Left kidney (tissue), 2 donors: ENCODE results near the gene C17orf113. TPM values are rescaled to one million over a fixed set of nuclear protein-coding genes. Genes with fewer than 3 reads are reported as not detected.
A peak's percentile ranks its signal among the peaks of the same experiment; 100 is the strongest.
"Not testable (repeated sequence)": the region's sequence is repeated elsewhere in the genome, so short reads cannot be mapped to it uniquely, and the experiment has no call there.

Source experiments
- DNase-seq: peaks from one replicate; pipeline ENCODE4 v3.0.0-alpha.2; 2013
- polyA plus RNA-seq: library from polyadenylated mRNA; unstranded; fragments of 120-200 nt; gene quantifications from one replicate; pipeline ENCODE4 v1.2.1, GENCODE V29; 2013; ENCODE audit not compliant: insufficient read length

Gene C17orf113
- polyA plus RNA-seq, 1 donor: 4.7 TPM

DNA sequence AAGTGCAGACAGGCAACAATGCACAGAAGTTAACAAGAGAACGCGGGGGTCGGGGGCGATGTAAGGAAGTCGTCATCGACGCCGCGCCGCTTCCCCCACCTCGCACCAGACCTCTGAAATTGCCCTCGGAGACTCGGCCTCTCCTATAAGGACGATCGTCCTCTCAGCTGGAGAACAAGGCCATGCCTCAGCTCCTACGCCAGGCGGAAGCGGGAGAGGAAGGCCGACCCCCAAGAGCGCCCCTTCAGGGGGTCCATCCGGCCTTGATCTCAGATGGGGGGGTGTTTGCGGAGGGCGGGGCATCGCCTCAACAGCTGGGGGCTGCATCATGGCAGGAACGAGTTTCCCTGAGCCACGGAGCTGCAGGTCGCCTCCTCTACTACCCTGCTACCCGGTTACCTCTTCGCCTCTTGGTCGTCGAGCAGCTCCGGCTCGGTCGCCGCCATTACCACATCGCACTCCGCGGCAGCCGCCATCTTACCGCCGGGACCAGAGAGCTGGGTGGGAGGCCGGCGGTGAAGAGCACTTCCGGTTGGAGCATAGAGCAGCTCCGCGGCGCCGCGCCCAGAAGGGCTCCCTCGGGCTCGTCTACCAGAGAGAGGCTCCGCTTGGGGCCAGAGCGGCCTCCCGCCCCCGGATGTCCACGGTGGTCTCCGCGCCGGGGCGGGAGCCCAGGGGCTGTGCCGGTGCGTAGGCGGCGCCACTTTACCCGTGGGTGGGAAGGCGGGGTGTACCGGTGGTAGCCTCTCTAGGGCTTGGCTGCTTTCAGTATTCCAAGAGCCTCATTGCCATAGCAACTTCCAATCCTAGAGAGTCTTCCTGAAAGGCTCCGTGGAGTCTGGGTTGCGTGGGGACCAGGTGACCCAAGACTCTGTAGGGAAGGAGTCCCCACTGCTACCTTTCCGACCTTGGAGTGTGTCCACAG lies 33.2 kb downstream of the C17orf113 start, which contains the start of gene DNAJC7:
TSS of gene DNAJC7 (minus strand) at position 499 of the 925 bp plus-strand sequence. CDS start at position 476, 23 bp downstream.
- DNase-seq: peak; percentile 90

DNA sequence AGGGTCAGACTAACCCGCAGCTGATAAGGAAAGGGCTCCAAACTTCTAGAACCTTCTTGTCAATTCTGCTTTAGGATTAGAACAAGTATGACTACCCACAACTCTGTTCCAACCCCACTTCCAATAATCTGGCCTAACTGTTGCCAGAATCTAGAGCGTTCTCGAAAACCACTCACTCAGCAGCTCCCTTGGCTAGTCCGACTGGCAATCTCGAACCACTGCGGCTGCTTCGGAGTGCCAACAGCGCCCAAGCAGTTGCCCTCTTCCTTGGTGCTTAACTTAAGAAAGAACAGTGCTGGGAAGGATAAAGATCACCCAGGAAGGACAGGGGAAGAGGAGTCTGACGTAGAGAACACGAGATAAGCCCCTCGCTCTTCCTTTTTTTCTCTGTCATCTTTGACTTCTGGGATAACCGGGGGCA lies 34.0 kb downstream of the C17orf113 start:
- DNase-seq: no peak

GRCh38 chr17:42013740-42014139 lies 36.7 kb downstream of the C17orf113 start:
- DNase-seq: not testable (repeated sequence)

- not testable (repeated sequence) for DNase-seq
Measured at GRCh38 chr17:42012363-42012762, 38.0 kb downstream of the C17orf113 start.

- DNase-seq: no peak
Measured at GRCh38 chr17:42010898-42011516, 39.4 kb downstream of the C17orf113 start.

DNA sequence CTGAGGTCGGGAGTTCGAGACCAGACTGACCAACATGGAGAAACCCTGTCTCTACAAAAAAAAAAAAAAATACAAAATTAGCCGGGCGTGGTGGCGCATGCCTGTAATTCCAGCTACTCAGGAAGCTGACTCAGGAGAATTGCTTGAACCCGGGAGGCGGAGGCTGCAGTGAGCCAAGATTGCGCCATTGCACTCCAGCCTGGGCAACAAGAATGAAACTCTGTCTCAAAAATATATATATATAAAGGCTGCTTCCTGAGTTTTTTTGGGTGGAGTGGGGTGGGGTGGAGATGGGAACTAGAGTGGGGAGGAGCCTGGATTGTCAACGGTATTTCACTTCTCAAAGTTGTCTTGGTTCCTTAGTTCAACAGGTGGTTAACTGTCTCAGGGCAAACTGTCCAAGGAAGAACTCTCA lies 40.1 kb downstream of the C17orf113 start:
- not testable (repeated sequence) for DNase-seq

GRCh38 chr17:42009170-42009569 lies 41.2 kb downstream of the C17orf113 start:
- DNase-seq: no peak

GRCh38 chr17:42005166-42005565 lies 45.2 kb downstream of the C17orf113 start:
- no peak for DNase-seq

- no peak for DNase-seq
Measured at GRCh38 chr17:42002792-42003301, 47.6 kb downstream of the C17orf113 start.

DNA sequence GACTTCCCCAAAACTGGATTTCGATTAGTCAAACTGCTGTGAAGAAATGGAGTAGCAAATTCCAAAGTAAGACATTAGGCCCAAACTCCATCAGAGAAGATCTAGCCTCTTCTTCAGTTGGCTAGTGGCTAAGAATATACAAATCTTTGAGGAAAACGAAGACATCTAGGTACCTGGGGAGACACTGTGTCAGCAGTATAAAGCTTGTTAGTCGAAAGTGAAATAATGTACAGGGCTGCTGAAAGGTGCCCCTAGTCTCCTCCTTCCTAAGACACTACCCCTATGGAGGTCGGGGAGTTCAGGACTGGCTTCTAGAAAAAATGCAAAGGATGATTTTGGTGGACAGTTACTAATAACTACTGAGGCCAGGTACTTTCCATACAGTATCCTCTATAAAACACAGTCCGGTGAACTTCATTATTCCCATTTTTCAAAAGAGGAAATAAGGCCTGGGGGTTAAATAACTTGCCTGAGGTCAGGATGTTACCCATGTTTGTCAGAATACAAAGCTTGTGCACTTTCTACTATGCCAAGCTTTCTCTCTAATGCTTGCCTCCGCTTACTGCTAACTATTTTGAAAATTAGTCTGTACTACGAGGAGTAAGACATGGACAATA lies 48.1 kb downstream of the C17orf113 start:
- no peak for DNase-seq

DNA sequence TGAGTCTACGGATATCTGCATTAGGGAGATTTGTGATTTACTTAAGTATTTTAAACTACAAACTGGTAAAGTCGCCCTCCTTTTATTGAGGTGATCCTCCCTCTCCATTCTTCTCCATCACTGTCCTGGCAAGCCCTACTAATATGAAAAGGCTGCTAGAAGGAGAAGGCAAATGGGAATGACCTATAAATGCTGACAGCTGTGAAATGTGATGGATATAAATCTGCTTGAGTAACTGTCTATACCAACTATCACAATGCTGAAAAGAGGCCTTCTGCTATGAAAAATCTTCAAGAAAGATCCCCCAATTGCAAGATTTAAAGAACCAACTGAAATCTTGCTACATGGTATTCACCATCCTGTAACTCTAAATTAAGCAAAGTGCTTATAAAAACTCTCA lies 48.7 kb downstream of the C17orf113 start:
- no peak for DNase-seq

GRCh38 chr17:42000413-42001133 lies 49.8 kb downstream of the C17orf113 start:
- DNase-seq: no peak

DNA sequence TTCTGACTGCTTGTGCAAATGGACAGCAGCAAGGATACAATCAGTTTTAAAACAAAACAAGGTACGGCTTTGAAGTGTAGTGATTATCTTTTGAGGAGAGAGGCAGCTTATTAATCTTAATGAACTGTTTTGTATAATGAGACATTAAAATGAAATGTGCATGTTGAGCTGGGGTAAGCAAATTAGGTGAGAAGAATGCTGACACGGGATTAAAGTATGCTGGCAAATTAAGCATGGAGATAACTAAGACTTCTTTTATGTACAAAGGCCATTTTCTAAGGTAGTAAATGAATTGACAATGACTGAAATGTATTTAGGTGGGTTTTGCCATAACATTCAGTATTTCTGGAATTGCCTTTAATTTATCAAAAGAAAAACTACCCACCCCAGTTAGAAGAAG lies 51.9 kb downstream of the C17orf113 start:
- DNase-seq: no peak

- no peak for DNase-seq
Measured at GRCh38 chr17:41996855-41997164, 53.6 kb downstream of the C17orf113 start.

GRCh38 chr17:41992576-41992975 lies 57.8 kb downstream of the C17orf113 start:
- DNase-seq: no peak

- DNase-seq: no peak
Measured at GRCh38 chr17:41989702-41990419, 60.5 kb downstream of the C17orf113 start.

DNA sequence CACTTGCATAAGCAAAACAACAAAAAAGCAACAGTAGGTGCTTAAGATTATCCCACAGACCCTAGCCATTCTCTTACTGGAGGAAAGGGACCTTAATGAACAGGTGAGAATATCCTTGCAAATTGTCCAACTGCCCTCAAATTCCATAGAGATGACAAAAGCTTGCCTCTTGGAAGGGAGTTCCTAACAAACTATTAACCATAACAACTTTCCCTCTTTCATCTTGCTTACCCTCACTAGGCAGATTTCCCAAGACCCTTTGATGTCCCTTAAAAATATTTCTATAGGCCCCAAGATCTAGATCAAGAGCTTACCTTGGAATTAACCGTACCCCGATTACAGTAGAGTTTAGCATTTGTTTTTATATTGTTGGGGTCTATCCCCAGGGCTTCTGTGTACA lies 62.0 kb downstream of the C17orf113 start:
- DNase-seq: no peak
